CD4-positive, alpha-beta T cell treated with Interleukin-2 at 100 ng/mL for 4 hours (primary cell): ENCODE measurements around the gene CROCC2.

ENCODE experiments used
- DNase-seq: peaks from one replicate; pipeline ENCODE4 v3.0.0-alpha.2; 2020; ENCODE audit warnings: low spot score

Gene CROCC2

DNA sequence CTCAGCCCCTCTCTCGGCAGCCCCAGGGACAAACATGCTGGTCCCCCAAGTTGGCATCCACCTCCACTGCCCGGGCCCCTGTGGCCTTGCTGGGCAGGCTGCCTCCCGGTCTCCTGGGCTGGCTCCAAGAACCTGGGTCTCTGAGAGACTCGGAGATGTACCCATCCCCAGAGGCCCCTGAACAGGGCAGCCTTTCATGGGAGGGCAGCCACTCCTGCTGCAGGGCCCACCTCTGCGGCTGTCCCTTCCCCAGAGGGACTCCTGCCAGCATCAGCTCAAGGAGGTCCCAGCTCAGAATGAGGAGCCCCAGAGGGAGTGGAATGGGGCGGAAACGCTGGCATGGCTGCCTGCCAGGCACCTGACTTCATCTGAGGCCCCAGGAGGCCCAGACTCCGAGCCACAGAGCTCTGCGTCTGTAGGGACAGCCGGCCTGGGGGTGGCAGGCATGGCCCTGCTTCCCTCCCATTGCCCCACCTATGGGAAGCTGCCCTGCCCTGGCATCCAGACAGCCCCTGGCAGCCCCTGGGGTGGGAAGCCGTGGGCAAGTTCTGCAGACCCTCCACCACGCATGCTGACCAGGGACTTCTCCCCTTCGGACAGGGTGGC lies 857 bp upstream of the CROCC2 start:
- DNase-seq, result no peak

DNA sequence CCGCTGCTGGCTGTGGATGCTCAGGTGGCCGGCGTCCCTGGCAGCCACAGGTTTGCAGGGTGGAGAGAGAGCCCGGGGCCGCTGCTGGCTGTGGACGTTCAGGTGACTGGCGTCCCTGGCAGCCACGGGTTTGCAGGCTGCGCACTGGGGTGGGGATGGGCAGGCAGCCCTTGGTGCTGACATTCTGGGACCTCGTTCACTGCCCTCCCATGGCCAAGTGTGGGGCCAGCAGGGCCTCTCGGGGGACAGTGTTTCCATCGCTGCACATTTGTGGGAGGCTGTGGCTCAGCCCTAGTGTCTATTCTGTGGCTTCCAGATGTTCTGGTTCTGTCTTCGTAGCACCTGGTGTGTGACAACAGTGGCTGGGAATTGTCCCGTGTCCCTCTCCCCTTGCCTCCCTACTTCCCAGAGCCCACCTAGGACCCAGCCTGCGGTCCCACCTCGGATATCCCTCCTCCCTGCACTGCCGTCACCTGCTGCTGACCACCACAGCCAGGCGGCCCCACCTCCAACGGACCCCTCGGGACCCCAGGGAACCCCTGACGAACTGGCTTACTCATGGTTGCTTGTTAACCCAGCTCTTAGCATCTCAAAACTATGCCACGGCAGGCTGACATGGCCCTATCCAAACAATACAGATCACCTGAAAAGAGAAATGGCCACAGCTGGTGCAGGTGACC lies 915 bp downstream of the CROCC2 start:
- DNase-seq, result no peak

GRCh38 chr2:240909216-240909974 lies 3.3 kb downstream of the CROCC2 start:
- DNase-seq, result no peak

DNA sequence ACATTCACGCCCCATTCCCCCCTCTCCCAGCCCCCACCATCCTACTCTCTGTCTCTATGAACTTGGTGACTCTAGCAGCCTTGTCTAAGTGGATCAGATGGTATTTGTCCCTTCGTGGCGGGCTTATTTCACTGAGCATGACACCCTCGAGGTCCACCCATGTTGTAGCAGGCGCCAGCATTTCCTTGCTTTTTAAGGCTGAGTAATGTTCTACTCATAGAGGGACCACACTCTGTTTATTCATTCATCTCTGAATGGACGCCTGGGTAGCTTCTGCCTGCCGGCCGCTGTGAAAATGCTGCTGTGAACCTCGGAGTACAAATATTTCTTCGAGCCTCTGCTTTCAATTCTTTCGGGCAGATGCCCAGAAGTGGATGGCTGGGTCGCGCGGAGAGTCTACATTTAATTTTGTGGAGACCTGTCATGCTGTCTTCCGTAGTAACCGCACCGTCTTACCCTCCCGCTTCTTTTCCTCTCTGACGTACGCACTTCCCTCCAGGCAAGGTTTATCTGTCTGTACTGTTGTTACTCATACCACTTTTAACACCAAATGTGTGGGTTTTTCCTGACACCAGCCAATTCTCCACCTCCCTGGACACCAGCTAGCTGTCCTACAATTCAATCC lies 5.6 kb downstream of the CROCC2 start:
- DNase-seq, result no peak

DNA sequence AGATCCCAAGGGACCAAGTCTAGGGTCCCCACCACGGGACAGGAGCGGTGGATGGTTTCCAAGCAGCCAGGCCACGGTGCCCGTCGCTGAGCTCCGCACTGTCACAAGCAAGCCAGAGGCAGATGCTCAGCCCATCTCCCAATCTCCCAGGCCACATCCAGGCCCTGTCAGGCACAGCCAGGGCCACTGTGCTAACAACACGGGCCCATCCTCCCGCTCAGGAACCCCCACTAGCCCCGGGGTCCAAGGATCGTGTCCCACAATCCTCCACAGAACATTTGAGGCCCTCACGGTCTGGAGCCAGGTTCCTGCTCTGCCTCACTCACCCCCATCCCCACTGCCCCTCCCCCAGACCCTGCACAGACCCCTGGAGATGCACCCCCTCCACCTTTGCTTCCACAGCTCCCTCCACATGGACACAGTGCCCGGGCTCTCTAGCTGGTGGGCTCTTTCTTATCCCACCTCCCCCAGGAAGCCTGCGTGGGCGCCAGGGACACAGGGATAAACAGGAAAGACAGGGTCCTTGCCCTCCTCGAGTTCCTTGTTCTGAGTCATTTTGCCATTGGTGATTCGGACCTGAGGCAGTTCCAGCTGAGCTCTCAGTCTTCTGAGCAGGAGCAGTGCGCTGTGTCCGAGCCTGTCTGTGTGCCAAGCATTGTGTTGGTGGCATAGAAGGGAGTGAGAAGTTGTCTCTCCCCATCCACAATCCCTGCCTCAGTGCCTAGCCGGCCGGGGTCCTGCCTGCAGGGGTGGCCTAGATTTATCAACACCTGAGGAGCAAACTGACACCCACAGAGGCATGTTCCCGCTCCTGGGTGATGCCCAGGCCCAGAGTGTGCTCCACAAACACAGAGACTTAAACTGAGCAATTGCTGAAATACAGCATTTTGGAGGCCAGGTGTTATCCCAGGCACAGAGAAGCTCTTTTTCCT lies 7.0 kb downstream of the CROCC2 start:
- DNase-seq, result no peak

DNA sequence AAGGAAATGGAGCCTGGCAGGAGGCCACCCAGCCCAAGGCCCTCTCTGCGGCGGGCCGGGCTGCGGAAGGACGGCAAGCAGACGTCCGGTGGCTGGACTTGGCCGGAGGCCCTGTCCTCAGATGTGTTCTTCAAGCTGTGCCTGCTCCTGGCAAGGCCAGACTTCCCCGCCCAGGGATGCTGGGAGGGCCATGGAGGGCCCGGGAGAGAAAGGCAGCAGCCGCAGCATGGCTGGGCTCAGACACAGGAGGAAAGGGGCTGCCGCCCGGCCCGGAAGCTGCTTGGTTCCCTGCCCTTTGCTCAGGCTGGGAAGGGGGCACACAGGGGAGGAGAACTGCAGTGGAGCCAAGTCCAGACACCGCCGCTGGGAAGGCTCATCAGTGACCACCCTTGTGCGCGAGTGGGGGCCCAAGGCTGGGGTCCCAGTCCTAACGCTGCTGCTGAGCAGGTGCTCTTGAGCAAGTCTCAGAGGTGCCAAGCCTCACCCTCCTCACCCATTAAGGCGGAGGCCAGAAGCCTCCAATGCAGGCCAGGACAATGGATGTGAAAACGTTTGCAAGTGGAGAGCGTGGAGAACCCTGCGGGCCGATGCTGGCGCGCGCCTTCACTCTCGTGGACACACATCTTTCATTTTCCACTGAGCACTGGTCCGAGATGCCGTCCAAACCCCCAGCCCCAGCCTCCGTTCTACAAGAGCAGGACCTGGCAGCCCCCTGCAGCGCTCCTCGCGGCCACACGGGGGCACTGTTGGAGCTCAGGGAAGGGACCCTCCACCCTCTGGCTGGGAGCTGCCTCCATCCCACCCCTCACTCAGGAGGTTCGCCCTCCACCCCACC lies 7.9 kb downstream of the CROCC2 start:
- peak; percentile 39 for DNase-seq

GRCh38 chr2:240914645-240915525 lies 8.7 kb downstream of the CROCC2 start:
- DNase-seq, result no peak

DNA sequence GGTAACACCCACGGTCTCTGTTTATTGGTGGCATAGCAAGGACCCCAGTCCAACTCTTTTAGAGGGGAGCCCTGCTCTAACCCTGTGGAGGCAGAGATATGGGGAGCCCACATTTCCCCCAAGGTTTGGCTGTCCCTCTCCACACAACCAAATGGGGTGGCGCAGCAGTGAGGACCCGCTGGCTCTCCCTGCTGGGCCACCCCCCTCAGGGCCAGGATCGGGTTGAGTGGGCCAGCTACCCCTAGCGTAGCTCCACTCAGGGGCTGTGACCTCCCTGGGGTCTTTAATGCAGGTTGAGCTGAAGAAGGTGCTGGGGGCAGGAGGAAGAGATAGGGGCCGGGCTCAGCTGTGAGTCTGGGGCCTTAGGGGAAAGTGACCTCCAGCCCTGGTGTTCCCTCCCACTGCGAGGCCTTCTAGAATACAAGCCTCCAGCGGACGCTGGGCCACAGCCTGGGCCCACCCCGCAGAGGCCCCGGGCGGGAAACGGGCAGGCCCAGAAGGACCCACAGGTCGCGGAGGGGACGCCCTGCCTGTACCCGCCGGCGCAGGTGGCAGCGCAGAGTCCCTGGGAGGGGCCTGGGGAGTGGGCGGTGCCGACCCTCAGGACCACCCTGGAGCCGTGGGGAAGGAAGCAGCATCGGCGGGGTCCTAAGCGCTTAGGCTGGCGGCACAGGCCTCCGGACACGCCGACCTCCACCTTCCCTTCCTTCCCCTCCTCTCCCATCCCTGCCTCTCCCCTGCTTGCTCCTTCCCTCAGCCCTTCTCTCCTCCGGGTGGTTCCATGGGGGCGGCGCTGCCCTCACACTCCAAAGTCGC lies 9.6 kb downstream of the CROCC2 start:
- DNase-seq, result no peak

- DNase-seq, result no peak
Observed at GRCh38 chr2:240916571-240917008, 10.5 kb downstream of the CROCC2 start.

DNA sequence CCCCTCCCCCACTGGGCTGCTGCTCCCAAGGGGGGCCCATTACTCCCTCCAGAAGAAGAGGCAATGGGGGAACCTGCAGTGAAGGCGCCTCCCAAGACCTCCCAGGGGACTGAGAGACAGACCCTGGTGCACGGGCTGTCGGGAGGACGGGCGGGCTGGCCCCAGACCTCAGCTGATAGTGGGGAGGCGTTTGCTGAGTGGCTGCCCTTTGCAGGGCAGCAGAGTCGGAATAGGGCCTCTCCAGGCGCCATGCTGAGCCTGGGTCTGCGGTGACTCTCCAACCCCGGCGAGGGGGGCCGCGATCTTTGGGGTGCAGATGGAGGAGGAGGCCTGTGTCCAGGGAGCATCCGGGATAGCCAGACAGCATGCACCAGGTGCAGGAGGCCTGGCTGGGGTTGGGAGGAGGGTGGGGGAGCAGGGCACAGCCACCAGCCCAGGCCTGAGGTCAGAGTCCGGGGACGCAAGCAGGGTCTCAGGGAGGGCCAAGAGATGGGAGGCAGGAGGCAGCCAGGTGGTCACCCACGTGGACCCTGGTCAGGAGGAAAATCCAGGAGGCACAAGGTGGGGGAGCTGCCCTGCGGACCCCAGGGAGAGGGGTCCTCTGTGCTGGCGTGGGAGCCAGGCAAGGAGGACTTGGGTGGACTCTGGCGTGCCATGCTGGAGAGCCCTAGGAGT lies 11.0 kb downstream of the CROCC2 start:
- no peak for DNase-seq

GRCh38 chr2:240917684-240918257 lies 11.6 kb downstream of the CROCC2 start:
- DNase-seq, result no peak

- DNase-seq, result no peak
Observed at GRCh38 chr2:240918258-240919091, 12.3 kb downstream of the CROCC2 start.

- DNase-seq, result no peak
Observed at GRCh38 chr2:240919161-240919781, 13.1 kb downstream of the CROCC2 start.

DNA sequence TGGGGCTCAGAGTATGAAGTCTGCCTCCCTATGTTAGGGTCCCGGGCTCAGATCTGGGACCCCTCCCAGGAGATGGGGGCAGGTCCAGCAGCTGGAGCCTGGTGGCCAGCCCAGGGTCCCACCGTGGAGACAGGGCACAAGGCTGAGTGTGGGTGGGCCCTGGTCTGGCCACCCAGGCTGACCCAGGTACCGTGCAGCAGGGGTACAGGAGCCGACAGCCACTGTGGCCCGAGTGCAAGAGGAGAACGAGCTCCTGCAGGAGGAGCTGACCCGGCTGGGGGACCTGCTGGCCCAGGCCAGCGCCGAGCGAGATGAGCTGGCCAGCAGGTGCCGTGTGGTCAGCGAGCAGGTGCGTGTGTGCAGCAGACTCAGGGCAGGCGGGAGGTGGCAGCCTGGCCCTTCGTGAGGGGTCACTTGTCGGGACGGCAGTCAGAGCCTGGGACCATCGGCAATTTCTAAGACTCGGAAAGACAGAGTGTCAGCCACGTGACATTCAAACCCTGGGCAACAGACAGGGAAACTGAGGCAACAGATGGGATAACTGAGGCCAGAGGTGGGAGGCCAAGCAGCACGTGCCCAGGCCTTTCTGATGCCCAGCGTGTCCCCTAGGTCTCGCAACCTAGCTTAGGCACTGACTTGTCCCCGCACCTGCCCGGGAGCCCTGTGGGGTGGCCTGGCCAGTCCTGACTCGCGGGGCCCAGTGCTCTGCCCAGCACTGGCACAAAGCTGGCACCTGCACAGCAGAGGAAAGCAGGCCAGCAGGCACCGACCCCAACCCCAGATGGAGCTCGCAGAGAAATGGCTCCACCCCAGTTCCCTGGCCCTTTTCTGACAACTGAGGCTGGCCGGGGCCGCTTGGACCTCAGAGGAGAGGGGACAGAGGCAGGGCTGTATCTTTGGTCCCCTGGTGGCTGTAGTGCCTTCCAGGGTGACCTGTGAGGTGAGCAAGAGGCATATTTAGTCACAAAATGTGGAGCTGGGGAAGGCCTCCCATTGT lies 13.9 kb downstream of the CROCC2 start:
- DNase-seq, result no peak

DNA sequence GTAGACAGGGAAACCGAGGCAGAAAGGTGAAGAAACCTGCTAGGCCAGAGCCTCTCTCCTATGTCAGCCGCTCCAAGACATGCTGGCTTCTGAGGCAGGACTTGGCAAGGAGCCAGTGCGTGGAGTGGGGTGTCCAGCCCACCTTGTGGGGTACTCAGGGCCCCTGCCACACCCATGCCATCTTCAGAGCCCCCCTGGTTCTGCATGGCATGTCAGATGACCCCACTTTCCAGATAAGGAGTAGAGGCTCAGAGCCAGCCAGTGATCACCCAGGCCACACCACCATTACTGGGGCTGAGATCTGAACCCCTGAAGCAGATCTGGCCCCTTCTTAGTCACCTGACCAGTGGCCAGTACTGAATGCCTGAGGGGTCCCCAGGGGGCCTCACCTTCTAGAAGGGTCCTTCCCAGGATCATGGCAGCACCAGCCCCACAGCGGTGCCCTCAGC lies 14.7 kb downstream of the CROCC2 start:
- DNase-seq, result no peak
